NCI-H1092 treated with DMSO at 0.1 percent for 48 hours (cell line): ENCODE measurements around the gene PTPRZ1.

ENCODE experiments used
- DNase-seq: peaks from one replicate; lab custom pipeline; 2025; lab: John Stamatoyannopoulos, UW

PTPRZ1 gene

DNA sequence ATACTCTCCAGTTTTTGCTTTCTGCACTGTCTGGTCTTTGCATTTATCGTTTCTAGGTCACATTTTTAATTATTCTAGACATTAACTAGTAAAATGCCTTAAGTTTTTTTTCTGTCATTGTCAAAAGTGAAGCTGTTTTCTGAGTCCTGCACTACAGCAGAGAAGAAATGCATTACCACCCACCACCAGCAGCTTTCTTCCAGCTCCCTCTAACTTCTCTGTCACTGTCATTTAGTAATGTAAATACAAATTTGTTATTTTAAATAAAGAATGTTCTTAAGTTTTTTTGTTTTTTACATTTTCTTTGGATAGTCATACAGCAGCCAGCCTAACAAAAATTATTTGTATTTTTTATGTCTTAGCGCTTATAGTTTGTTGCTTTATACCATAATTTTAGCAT, 18.8 kb downstream of the PTPRZ1 start:
- DNase-seq = no peak

DNA sequence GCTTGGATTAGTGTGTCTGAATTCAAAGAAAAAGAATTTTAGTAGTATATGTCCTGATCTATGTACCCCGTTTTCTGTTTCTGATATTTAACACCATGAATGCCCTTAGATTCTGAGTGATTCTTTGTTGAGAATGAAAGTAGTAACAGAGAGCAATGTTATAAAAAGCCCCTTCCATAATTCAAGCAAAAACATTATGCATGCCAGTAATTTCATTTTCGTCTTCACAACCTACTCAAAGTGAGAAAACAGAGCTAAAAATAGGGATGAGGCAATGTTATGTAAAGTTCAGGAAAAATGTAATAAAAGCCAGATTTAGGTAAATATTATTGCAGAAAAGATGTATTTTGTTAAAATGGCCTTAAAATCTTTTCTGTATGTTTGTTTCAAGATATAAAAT, 28.1 kb downstream of the PTPRZ1 start:
- no peak for DNase-seq

DNA sequence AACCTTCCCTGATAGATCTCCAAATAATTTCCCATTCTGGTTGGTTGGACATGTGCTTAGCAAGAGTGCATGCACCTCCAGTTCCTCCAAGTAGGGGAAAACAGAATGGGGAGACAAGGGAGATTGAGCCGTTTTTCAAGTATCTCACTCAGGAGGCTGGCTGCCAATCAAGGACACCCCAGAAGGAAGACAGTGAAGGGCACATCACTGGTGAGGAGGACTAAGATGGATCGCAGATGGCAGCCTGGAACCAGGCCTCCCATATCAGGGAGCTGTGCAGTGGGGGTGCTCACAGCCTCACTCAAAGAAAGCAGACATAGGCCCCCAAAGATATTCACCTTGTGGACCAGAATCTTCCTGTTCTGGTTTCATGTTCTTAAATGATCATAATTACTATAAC, 31.2 kb downstream of the PTPRZ1 start:
- DNase-seq = no peak

DNA sequence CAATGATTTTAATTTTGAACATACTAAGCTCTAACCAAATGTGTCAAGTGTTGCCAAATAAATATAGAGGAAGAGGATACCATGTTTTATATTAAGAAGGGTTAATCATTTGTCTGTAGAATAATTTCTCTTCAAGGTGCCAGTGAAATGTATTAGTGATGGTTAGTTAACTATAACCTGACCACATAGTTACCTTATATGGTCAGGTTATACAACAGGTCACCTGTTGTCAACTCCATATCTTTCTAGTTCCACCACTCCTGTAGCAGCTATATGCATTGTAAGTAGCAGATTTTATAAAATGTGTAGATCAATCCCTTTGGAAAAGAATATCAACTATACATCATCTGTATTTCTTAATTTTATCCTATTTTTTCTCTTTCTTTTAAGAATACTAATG, 35.1 kb downstream of the PTPRZ1 start:
- no peak for DNase-seq

DNA sequence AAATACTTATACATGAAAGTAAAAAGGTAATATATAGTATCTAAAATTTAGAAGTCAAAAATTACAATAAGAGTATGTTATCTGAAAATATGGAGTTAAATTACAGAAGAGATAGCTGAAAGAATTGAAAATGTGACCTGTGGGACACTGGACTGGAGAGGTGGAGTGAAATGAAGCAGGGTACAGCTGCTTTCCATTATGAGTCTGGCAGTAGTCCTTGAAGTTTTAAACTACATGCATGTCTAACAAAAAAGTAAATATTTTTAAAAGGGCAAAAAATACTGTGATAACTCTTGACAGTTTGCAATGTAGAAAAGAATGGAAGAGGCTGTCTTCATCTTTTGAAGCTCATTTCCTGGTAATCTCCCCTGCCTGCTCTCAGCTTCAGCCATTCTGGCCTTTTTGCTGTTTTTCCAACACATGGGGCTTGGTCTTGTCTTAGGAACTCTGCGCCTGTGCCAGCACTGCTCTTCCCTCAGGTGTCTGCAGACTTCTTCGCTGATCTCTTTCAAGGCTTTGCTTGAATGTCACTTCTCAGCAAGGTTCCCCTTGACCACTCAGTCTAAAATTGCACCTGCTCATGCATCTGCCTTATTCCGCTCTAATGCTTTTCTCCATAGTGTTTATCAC, 36.9 kb downstream of the PTPRZ1 start:
- no peak for DNase-seq

DNA sequence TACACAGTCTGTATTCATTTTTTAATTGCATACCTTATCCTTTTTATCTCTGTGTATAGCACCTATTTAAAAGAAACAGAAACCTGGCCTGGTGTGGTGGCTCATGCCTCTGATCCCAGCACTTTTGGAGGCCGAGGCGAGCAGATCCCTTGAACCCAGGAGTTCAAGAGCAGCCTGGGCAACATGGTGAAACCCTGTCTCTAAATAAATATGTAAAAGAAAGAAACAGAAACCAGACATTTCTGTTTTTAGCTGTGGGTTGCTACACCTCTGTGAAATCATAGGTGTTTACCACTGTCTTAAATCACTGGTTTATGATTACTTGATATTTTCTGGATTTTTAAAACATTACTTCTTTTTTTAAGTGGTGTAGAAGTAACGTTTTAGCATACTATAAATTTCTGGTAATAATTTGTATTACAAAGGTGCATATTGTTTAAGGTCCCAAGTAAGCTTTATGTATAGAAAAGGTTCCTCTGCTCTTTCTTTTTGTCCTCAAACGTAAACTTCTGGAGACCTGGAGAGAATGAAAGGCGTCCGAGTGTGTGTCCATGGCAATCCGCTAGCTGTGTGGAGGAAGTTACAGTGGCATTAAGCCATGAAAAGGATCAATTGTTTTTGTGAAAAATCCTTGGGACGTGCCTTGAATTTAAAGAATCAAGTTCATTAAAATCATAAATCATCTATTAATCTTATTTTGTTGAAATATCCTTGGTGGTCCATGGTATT, 41.1 kb downstream of the PTPRZ1 start:
- no peak for DNase-seq

DNA sequence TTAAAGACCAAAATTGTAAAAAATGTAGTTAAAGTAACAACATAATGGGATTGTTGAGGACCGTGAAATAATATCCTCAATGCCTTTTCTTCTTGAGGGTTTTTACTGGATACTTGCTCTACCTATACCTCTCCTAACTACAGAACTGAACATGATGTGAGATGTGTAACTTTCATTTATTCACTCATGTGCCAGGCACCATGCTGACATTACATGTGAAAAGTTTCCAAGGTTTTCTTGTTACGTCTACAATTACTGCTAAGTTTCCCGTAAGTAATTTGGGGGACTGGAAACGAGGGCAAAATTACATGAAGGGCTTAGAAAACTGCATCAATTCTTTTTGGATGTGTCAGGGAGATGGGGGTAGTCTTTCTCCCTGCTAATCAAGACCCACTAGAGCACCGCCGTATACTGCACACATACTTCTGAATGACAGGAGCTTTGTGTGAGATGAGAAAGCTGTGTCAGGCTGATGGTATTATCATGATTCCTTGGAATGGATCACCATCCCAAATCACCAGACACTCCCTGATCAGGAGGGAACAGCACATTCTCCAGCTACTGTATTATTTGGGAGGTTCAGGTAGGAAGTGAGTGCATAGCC, 41.8 kb downstream of the PTPRZ1 start:
- DNase-seq = no peak

DNA sequence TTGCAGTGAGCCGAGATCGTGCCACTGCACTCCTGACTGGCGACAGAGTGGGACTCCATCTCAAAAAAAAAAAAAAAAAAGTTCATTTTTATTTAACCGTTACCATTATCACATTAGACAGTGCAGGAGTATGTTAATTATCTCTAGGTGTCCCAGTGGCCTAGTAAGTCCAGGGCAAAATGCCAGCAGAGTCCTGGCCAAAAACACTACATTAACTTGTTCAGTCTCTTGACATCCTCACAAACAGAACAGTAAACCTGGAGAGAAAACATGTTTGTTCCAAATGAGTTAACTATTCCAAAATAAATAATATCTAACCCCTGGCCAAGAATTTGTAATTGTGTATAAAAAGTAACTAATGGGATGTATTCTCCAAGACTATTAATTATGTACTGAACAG, 43.2 kb downstream of the PTPRZ1 start:
- DNase-seq = no peak

DNA sequence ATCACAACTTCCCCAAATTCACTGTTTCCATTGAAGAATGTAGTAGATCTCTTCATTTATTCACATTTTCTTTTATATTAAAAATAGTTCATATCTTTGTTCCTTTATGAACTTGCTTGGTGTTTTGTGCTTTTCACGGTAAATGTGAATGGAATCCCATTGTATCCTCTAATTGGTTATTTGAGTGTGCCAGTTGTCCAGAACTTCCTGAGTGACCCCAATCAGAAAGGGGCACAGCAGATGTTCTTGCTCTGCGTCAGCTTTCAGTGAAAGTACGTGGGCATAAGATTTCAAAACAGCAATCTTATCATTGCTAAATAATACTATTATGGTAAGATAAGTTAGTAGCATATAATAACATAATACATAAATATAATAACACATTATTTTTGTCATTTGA, 47.0 kb downstream of the PTPRZ1 start:
- no peak for DNase-seq

DNA sequence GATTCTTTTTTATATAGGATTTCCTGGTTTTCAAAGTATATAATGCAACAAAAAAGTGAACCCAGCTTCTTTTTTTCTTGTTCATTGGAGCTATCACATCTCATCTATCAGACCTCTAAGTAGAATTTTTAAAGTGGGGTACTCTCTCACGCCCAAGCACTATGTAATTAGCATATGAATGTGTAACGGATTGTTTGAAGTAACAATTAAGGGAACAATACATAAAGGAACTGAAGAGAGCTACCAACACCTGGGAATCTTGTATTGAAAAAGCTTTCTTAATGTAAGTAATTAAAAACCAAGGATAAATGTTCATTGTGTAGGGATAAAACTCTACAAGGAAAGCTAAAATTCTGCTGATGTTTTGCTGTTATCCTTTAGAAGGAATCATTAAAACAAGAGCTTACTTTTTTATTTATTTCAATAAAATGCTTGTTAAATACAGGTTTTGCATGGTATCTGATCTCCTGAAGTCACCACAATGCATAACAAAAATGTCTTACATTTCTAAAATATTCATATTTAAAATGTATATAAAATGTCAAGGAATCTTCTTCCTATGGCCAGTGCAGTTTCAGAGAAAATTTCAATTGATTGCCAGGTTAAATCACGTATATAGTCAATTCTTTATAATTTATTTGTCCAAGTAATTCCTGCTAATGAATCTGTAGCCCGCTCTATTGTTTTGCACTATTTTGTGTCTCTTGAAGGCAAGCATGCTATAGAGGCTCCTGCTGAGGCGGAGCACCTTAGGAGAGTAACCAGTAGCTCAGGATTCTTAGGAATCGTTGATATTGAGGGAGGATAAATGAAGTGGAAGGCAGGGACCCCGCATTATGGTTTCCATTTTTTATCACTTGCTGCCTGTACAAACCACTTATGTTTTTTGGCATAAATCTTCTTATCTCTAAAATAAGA, 51.6 kb downstream of the PTPRZ1 start:
- DNase-seq = no peak

DNA sequence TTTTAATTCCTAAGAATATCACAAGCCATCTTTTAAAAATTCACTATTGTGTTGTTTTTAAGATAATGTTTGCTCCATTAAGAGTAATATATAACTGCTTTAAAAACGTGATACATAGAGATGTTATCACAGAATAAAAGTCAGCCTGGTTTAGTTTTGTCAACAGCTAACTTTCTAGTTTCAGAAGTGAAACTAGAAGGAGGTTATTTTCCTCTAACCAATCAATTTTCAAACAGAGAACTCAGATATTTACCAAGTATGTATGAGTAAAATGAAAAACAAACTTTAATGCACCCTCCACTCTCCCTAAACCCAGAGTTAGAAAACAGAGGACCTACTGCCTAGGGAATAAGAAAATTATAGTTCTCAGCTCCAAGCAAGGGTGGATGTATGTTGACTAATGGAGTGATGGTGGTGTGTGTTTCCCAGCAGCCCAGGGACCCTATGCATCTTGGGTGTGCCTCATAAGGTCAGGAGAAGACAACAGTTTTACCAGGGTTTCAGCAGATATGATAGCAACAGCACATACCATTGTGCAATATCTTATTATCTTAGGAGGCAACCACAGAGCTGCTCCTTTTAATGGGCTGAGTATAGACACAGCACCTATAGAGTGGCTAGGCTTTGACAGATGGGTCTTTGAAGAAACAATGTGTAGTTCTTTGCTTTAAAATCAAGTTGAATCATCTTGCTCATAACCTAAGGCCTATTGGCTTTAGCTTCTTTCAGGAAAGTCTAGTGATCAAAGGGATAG, 58.4 kb downstream of the PTPRZ1 start:
- DNase-seq = no peak

DNA sequence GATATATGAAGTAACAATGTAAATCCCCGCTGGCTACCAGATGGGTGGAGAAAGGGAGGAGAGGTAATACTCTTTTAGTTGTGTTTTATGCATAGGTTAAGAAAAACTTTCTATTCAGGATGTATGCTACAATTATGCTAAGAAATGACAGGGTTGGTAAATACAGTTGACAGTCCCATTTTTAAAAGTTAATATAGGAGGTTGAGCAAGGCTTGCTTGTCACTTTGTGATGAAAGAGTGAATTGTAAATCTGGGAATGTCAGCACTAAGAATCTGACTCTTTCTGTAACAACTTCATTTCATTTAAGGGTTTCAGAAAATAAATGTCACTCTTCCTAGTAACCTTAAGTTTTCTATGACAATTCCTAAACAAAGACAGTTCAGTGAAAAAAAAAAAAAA, 59.8 kb downstream of the PTPRZ1 start:
- DNase-seq = no peak

DNA sequence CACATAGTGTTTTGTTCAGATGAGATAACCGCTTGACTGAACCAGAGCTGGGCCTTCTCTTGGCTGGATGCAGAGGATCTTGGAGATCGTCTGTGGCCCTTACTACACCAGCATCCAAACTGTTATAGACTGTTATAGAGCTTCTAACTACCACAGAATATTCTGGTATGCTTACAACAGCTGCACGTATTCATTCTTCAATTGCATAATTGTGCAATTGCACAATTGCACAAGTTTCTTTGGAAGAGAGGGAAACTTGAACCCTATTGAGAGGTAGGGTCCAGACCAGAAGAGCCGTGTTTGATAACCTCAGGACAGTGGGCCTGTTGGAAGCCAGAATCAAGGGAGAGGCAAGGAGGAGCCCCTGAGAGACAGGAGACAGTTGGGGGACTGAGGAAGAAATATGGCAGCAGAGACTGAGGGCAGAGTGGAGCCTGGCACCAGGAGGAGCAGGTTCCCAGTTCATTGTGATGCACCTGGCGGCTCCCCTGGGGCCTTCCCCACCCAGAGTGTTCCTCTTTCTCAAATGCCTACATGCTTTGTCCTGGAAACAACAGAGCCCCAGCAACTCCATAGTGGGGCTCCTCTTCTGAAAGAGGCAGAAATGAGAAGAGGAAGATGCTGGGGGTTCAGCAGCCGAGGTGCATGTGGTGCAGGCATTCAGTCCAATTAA, 64.1 kb downstream of the PTPRZ1 start:
- DNase-seq = no peak

DNA sequence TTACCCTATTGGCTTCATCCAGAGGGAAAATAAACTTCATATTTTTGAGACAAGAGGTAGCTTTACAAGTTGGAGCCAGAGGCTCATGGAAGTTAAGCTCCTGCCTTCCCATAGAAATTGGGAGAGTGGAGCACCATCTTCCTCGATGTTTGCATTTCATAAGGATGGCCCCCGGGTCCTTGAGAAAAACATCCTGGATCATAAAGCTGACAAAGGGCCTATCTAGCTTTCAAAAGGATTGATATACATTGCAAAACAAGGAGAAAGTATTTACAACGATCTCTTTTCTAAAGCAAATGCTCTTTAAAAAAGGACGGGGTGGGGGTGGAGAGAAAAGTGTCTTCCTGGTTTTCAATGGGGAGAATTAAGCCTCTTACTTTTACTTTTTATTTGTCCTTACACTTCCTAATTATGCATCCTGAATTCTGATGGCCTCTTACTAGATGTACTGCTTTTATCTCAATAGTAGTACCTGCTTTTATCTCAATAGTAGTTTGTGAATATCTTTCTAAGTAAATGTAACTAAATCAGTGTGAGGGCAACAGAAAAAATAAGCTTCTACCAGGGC, 65.6 kb downstream of the PTPRZ1 start:
- no peak for DNase-seq

DNA sequence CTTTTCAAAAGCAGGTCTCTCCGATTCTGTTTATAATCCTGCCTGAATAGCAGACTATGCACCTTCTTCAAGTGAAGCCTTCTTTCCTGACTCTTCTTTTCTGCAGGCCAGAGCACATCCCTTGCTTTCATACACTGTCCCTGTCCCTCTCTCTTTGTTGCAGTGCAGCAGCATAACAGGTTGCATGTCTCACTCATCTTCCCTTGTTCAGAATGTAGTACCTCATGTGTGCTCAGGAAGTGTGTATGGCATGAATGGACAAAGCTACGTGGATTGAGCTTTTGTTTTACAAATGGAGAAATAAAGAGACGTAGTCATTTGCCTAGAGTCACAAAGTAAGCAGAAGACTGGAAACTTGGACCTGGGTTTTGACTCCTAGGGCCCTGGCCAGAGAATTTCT, 68.0 kb downstream of the PTPRZ1 start:
- DNase-seq = no peak

DNA sequence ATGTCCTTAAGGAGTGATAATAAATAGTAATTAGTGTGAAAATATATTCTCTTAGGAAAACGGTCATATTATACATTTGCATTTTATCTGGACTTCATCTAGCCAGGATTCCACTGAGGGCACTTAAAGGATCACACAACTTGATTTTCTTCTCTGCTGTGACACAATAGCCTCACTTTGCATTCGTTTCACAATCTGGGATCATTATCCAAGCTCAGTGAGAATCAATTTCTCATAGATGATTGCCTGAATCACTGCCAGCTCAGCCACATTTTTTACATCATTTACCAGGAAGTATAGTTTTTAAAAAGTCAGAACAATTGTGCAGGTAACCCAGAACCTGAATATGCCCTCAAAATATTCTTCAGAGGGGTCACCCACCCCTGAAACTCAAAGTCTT, 68.9 kb downstream of the PTPRZ1 start:
- no peak for DNase-seq

DNA sequence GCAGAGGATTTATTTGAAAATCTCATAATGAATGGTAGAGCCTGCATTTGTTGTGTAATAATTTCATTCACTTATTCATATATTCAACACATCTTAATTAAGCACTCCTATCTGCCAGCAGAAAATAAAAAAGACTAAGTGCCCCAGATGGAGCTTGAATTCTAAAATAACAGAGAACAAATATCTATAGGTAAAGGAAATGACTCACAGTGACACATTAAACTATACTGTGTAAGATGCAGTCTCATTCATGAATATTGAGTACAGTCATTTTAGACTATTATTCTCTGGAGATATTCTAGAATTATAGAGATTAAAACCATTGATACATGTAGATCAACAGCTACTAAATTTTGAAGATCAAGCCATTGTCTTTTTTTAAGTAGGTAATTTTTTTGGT, 72.1 kb downstream of the PTPRZ1 start:
- no peak for DNase-seq

DNA sequence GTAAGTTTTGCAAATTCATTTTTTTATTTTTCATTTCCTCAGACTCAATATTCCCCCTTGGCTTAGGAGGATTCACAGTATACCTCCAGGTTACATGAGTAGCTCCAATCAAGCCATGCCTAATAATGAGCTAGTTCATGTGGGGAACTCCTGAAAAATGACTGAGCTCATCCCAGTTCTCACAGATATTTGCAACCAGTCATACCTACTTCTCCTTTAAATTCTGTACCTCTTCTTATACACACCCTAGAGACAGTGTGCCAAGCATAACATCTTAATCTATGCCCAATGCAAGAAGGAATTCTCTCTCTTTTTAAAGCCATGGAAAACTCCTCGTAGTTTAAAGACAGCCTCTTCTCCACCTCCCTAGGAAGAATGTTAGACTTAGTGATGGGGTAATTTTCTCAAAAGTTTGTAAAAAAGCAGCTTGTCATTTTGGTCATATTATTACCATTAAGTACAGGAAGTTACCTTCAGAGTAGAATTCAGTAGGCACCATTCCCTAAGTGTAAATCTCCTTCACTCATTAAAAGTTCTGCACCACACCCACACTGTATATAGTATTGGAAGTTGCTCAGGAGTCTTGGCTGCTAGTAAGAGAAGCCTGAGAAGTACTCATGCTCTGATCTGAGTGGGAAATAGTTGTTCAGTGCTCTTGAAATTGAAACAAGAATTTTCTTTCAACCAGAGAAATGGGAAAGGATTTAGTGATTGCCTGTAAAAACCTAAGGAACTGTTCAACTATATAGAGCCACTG, 72.7 kb downstream of the PTPRZ1 start:
- DNase-seq = no peak

DNA sequence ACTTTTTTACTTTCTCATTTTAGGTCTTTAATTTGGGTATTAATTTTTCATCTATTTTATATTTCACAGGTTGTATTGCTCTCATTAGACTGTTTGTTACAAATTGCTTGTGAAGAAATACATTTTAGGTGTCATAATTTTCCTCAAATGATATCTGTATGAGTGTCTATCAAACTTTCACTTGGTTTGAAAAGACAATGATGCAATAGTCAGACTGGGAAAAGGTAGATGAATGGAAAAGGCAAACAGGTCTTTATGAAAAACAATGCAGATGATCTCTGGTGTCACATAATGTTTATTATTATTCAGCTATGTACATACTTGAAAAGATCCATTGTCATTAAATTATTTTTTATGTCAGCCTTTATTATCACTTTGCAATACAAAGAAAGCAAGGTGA, 80.2 kb downstream of the PTPRZ1 start:
- DNase-seq = no peak

DNA sequence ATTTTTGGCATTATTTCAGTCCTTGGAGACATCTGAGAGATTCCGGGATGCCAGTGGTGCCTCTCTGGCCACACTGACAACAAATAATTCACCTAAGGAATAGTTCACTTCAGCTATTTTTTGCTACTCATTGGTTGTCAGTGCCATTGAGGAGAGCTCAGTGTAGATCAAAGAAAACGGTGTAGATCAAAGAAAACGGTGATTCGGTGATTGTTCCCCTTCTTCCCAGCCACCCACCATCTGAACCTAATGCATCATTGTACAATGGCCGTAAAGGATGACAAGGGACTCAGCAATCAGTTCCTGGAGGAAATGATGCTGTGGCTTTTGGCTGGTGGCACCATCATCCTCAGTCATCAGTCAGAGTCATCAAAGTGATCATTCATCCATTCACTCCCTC, 80.6 kb downstream of the PTPRZ1 start:
- DNase-seq = no peak
